Endothelial cell (in vitro differentiated cells): ENCODE results near the gene MACROD2. TPM values are rescaled to one million over a fixed set of nuclear protein-coding genes. Genes with fewer than 3 reads are reported as not detected.

Experiments
- DNase-seq: peaks from one replicate; pipeline ENCODE4 v3.0.0; 2021; ENCODE audit warnings: low spot score
- H3K27ac Mint-ChIP-seq: one replicate; pipeline ENCODE4 v1.8.0; 2021; ENCODE audit warnings: mixed read lengths, inconsistent platforms; ENCODE audit not compliant: unreplicated experiment
- H3K27me3 Mint-ChIP-seq: one replicate; pipeline ENCODE4 v1.8.0; 2021; ENCODE audit warnings: mild to moderate bottlenecking, moderate library complexity, mixed read lengths, inconsistent platforms; ENCODE audit not compliant: unreplicated experiment
- H3K36me3 Mint-ChIP-seq: one replicate; pipeline ENCODE4 v1.8.0; 2021; ENCODE audit warnings: mild to moderate bottlenecking, low read depth, mixed read lengths, inconsistent platforms; ENCODE audit not compliant: unreplicated experiment
- H3K4me1 Mint-ChIP-seq: one replicate; pipeline ENCODE4 v1.8.0; 2021; ENCODE audit warnings: mild to moderate bottlenecking, mixed read lengths, inconsistent platforms; ENCODE audit not compliant: unreplicated experiment
- H3K4me3 Mint-ChIP-seq: one replicate; pipeline ENCODE4 v1.8.0; 2021; ENCODE audit warnings: mild to moderate bottlenecking, mixed read lengths, inconsistent platforms; ENCODE audit not compliant: unreplicated experiment
- H3K9me3 Mint-ChIP-seq: one replicate; pipeline ENCODE4 v1.8.0; 2021; ENCODE audit warnings: mixed read lengths, inconsistent platforms; ENCODE audit not compliant: unreplicated experiment
- CTCF ChIP-seq: fragments of 200-600 bp; sonication (generic); IDR thresholded peaks from one replicate; pipeline ENCODE4 v1.5.0; 2021; ENCODE audit warnings: antibody characterized with exemption; ENCODE audit not compliant: unreplicated experiment
- total RNA-seq: library from RNA; stranded (reverse); fragmentation: NEBNext Ultra II Directional; extraction: Animal tissue kit (Norgen Biotek cat#: 25700); gene quantifications from one replicate; pipeline ENCODE4 v1.2.1, GENCODE V29; 2021; ENCODE audit not compliant: unreplicated experiment

The MACROD2 gene
- total RNA-seq, 1 donor from 2014 or later: 6.4 TPM

- Mint-ChIP-seq H3K27ac (no peak overlapping the region), H3K4me3 (no peak overlapping the region), H3K36me3 (no peaks in the 10 kb centered on the region), H3K4me1 (no peaks in the 10 kb centered on the region), H3K27me3 (peaks cover 3% of the 10 kb centered on the region), H3K9me3 (no peaks in the 10 kb centered on the region)
- no peak for DNase-seq
- no peak for TF ChIP-seq CTCF
Measured at GRCh38 chr20:15032352-15032622, 1037.0 kb downstream of the MACROD2 start.

DNA sequence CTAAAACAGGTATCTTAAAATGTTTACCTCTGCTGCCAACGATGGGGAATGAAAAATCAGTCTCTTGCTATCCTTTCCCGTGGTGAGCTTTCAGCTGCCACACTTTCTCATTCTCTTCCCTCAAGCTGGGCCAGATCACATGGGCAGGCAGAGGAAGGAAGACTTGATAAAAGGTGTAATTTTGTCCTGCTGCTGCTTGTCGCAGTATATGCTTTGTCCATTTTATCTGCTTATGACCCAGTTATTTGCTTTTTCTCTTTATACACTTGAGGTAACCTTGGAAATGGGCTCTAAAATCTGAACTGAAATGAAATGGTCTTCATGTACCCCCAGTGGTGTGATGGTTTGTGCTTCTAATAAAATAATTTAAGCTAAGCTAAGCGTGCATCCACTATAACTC is 1038.0 kb downstream of the MACROD2 start:
- no peak overlapping the region for H3K27ac Mint-ChIP-seq
- no peaks in the 10 kb centered on the region for H3K36me3 Mint-ChIP-seq
- no peak for TF ChIP-seq CTCF
- no peak for DNase-seq
- no peak overlapping the region for H3K4me3 Mint-ChIP-seq
- no peaks in the 10 kb centered on the region for H3K4me1 Mint-ChIP-seq
- H3K27me3 Mint-ChIP-seq: peaks cover 3% of the 10 kb centered on the region
- no peaks in the 10 kb centered on the region for H3K9me3 Mint-ChIP-seq

DNA sequence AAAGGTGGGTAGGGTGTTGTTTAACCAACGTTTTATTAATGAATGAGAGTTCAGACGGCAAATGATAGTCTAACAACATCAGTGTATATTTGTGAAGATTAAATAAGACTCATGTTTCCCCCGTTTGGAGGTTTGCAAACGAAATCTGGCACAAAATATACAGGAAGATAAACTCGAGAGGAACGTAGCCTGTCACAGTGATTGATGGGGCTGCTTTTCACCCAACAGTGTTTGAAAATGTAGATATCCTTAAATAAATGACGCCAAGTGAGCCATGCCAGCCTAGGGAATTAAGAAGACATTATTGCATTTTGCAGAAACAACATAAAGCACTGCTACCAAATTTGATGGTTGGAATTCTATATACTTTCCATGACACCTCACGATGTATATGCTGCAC is 1038.6 kb downstream of the MACROD2 start:
- Mint-ChIP-seq H3K4me1 (no peaks in the 10 kb centered on the region), H3K27ac (no peak overlapping the region), H3K27me3 (no peaks in the 10 kb centered on the region), H3K36me3 (no peaks in the 10 kb centered on the region), H3K9me3 (no peaks in the 10 kb centered on the region), H3K4me3 (no peak overlapping the region)
- no peak for DNase-seq
- no peak for TF ChIP-seq CTCF

DNA sequence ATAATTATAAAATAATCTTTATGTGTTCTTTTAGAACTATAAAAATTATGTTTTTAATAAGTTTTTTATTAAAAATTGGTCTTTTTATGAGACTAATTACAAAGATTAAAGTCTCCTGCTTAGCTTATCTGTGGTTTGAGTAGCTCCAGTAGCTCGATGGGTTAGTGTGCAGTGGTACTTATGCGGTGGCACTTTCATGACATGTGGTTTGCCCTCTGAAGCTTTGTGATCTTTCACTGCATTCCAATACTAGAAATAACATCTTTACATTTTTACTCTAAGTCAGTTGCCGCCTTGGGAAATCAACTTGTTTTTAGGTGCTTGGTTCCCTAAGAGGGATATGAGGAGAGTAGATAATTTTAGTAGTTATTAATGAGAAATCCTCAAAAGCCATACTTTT is 1041.6 kb downstream of the MACROD2 start:
- Mint-ChIP-seq H3K9me3 (no peaks in the 10 kb centered on the region), H3K4me1 (no peaks in the 10 kb centered on the region)
- no peak for TF ChIP-seq CTCF

DNA sequence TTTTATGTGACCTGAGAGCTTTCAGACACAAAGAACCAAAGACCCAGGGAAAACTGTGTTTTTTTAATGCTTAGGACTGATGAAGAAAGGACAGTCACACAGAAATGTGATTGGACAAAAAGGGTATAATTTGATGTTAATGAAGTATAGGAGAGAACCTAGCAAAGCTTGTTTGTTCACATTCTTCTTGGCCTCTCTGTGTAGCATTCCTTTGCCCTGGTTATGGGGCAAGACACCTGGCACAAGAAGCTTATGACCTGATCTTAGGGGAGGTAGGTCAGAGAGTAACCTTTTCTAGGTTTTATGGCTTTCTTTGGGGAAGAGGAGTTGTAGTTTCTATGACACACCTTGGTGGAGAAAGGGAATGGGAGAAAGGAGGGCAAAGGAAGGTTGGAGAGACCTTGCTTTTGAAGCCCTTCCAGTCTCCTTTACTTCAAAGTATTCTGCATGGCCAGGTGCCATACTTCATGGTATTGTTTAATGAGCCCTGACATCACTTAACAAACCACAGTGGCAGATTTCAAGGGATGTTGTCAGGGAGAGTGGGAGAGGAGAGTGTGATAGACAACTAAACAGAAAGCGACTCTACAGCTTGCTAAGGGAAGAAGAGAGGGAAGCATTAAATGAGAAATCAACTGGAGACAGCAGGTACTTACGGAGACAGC is 1043.9 kb downstream of the MACROD2 start:
- no peak overlapping the region for H3K27ac Mint-ChIP-seq
- TF ChIP-seq CTCF: no peak
- no peak overlapping the region for H3K4me3 Mint-ChIP-seq
- DNase-seq: no peak
- no peaks in the 10 kb centered on the region for H3K4me1 Mint-ChIP-seq
- no peaks in the 10 kb centered on the region for H3K36me3 Mint-ChIP-seq
- no peaks in the 10 kb centered on the region for H3K27me3 Mint-ChIP-seq
- H3K9me3 Mint-ChIP-seq: no peaks in the 10 kb centered on the region

More for the DNA sequence above, 1041.6 kb downstream of the MACROD2 start:
- Mint-ChIP-seq H3K27ac (no peak overlapping the region), H3K27me3 (no peaks in the 10 kb centered on the region), H3K4me3 (no peak overlapping the region), H3K36me3 (no peaks in the 10 kb centered on the region)
- DNase-seq: no peak
